Measurements from ENCODE around the gene TSPAN9. TPM values are rescaled to one million over a fixed set of nuclear protein-coding genes. Genes with fewer than 3 reads are reported as not detected.

Gene TSPAN9
- total and polyA plus RNA-seq, 9 of the 15 experiments (the other 6 are each of a cell fraction or from before 2014, with no cell fraction given): 0.23 to 2.1 (median 0.60) TPM; not detected in 2

GRCh38 chr12:3219233-3219632 is 142.1 kb downstream of the TSPAN9 start (continued):
- TF ChIP-seq HES1 (IDR thresholded peaks at IDR 0.05; ENCODE audit: low read depth) (no peak), ETV1 (tag; conservative IDR thresholded peaks at IDR 0.05; ENCODE audit: low read depth) (no peak), NFIX (CRISPR knock-in tag; IDR thresholded peaks at IDR 0.05; ENCODE audit: low read depth) (no peak), RHOXF2B (CRISPR knock-in tag; conservative IDR thresholded peaks at IDR 0.05) (no peak), POLR2A (conservative IDR thresholded peaks at IDR 0.05) (no peak), ARID2 (IDR thresholded peaks at IDR 0.05) (no peak)

GRCh38 chr12:3220382-3221321 is 143.5 kb downstream of the TSPAN9 start:
- Histone ChIP-seq H3K79me2 (ENCODE audit: control insufficient read depth, insufficient read depth, low read length) (no peaks in the 10 kb centered on the region), H3K9ac (ENCODE audit: insufficient read depth in 1 of 2, low read depth in 2 of 2, low read length in 2 of 2) (no peak overlapping the region), H2AFZ (ENCODE audit: low read depth, low read length) (no peak overlapping the region), H4K20me1 (replicated peaks; ENCODE audit: control insufficient read depth, insufficient read depth, low read length) (no peaks in the 10 kb centered on the region; the same call in 1 of the 2 replicates), H3K27me3 (ENCODE audit: control insufficient read depth in 2 of 2, insufficient read depth in 2 of 2, low read length in 2 of 2) (peaks cover 5 to 42% of the 10 kb centered on the region in 2 experiments; a peak in 4 of 5 replicates), H3K4me2 (ENCODE audit: insufficient read depth, low read length) (no peak overlapping the region), H3K9me3 (replicated peaks; ENCODE audit: control insufficient read depth, insufficient read depth, low read depth, low read length) (no peaks in the 10 kb centered on the region), H3K27ac (ENCODE audit: extremely low read depth, low read depth, low read length) (no peak overlapping the region), H3K9me1 (ENCODE audit: control insufficient read depth, insufficient read depth, low read length) (no peaks in the 10 kb centered on the region), H3K4me1 (replicated peaks in 1 of 2; ENCODE audit: control insufficient read depth in 2 of 2, insufficient read depth in 2 of 2, low read length in 2 of 2) (no peaks in the 10 kb centered on the region), H3K36me3 (ENCODE audit: control insufficient read depth, insufficient read depth, low read length) (no peaks in the 10 kb centered on the region), H3K4me3 (no peak overlapping the region)
- TF ChIP-seq CGGBP1 (CRISPR knock-in tag; IDR thresholded peaks at IDR 0.05) (no peak), EGR1 (conservative IDR thresholded peaks at IDR 0.05) (no peak), TCF7L2 (IDR thresholded peaks at IDR 0.05; ENCODE audit: low read depth, low read length) (no peak)
- WGBS (ENCODE audit: insufficient coverage, low coverage, missing lambda C conversion rate): 3% methylated on average over 18 of the region's 21 CpGs
- BruUV-seq (replicated peaks): no TSS peak
- ATAC-seq: no peak
- CTCF ChIA-PET (ENCODE audit: low intra/inter-chr PET ratio): no interaction called here
- DNase-seq (ENCODE audit: extremely low read depth in 1 of 4, low spot score in 3 of 4): no peak
- POLR2A ChIA-PET: interaction anchor here (1.2 kb wide), 1 partner anchor 22 kb away, joined by 3 read pairs; no protein-coding TSS in a partner anchor
- intact Hi-C loops (cut with micrococcal nuclease): no loop called here
- FAIRE-seq: no peak
- in situ Hi-C loops (cut with MboI): no loop called here

Measured in K562 (cell line).